GM21825 (cell line): ENCODE data around the gene ARHGAP4.

Source experiments
- ATAC-seq: cut with Tn5 transposase; IDR thresholded peaks from one replicate; pipeline ENCODE4 v1.9.1; 2021; ENCODE audit warnings: mild to moderate bottlenecking, moderate library complexity; ENCODE audit not compliant: unreplicated experiment

ARHGAP4 gene

DNA sequence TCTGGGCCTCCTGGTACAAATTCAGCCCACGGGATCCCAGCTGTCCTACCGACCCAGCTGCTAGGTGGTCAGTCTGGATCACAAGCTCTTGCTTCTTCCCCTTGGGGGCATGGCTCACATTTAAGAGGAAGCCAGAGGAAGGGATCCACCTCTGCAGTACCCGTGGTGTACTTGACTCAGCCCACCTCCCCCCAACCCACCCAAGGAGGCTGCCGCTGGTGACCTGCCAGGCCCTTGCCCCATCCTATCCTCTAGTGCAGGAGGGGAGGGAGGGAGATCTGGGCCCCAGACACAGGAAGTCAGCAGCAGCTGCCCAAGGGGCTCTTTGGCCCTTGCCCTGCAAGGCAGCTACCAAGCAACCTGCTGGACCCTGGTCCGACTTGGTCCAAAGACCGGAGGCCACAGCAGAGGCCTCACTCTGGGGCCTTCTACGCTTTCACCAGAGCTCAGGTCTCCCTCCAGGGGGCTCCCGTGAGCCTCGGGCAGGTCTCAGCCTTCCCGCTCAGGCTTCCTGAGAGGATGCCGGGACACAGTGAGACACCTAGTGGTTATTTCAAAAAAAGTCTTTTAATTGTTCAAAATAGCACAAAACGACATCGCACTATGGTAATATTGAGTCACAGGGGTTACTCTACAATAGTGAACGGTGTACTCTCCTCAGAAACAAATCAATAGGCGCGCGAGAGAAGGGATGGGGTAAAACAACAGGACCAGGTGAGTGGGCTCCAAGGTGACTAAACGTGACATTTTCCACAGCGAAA, 21.1 kb upstream of the ARHGAP4 start:
- ATAC-seq = peak; percentile 70

DNA sequence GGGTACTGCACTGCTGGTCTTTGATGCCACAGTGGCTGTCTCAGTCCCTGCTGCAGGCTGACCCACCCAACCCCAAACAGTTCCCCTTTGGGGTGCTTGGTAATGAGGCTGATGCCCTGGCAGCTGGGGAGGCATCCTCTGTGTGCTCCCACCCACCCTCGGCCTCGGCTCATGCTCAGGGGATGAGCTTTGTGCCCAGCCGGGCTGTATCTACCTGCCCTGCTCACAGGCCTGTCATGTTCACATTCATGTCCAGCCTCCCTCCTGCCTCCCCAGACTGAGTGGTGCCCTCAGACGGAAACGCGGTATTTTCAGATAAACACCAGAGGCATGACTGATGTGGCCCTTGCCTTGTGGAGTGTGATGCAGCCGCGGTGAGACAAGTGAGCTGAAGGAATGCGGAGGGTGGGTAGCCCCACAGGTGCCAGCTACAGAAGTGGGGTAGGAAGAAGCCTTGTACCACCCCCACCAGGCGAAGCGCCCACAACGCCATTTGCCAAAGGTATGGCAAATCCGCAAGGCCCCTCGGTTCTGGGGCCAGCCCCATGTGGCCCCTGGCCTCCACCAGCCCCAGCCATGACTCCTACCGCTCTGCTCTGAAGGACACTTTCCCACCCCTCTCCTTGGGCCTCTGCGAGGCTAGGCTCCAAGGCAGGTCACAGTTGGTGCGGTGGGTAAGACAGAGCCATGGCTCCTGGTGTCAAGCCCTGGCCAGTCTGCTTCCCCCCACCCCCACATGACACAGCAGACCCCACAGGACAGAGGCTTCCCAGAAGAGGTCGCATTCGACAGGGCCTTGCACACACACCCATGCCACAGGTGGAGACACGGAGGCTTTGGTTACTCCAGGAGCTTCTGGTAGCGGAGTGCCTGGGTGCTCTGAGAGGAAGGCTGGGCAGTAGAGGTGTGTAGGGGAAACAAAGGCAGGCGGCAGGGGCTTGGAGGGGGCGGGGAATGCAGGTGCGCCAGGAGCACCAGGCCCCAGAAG, 20.2 kb upstream of the ARHGAP4 start:
- no peak for ATAC-seq

DNA sequence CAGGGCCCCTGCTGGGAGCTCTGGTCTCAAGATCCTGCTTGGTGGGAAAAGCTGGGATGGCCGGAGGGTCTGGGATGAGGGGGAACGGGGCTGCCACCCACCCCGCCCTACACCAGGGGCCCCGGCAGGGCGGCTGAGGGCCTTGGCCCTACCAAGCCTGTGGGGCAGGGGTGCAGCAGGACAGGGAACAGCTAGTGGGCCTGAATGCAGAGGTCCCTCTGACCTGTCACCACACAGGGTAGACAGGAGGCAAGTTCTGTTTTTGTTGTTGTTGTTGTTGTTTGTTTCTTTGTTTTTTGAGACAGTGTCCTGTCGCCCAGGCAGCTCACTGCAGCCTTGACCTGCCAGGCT, 18.7 kb upstream of the ARHGAP4 start:
- no peak for ATAC-seq

DNA sequence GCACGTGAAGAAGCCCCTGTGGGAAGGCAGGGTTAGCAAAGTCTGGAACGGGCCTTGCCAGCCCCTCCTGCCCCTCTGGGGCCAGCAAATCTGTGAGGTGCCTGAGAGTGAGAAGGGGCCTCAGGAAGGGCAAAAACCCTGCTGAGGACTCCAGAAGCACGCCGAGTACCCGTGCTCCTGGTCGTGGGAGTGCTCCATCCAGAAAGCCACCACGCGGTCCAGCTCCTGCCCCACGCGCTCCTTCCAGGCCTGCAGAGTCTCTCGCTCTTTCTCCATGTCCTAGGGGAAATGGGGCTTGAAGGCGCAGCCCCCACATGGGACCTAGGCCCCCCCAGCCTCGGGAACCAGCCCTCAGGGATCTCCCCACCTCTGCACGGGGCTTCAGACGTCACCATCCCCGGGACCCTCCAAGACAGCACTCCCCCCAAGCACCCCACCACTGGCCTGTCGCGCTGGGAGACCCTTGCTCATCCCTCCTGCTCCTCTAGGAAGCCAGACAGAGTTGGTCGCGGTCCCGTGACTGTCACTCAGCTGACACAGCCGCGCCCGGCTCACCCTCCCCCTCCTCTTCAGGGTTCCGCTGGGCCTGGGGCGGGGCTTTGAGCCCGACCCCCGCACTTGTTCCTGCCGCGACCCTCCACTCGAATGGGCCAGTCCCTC, 18.2 kb upstream of the ARHGAP4 start, which contains the start of gene RENBP:
Gene RENBP (minus strand): TSS at position 504 of the 660 bp plus-strand sequence. CDS start 33 bp downstream, at position 471.
- ATAC-seq = no peak

DNA sequence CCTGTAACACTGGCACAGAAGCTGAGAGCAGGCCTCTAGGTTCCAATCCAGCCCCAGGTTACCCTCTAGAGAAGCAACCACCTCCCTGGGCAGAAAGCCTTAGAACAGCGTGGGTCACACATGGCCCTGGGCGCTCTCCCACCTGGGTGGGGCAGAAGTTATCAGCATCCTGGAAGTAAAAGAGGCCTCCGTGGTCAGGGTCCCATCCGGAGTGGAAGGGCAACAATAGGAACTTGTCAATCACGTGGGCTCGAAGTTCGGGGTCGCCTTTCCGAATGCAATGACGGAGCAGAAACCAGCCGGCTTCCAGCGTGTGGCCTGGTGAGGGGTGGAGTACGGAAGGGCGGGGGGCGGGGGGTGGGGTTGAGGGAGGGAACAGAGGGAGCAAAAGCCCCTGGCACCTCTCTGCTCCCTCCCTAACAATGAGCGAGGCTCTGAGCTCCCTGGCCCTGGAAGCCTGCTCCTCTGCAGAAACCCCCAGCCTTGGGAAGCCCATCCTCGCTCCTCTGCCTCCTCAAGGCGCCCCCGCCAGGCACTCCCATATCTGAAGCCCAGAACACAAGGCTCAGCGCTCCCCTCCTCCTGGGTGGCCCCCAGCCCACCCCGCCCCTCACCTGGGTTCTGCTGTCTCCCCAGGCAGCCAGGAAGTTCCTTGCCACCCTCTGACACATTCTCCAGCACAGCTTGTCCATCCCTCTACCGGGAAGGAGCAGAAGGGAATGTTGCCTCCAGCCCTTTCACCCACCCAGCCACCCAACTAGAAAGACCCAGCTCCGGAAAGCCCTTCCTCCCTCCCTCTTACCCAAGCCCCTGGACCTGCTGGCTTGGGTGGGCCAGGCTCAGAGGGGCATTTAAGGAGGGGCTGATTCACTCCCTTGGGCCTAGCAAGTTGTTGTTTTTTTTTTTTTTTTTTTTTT, 15.5 kb upstream of the ARHGAP4 start:
- no peak for ATAC-seq

DNA sequence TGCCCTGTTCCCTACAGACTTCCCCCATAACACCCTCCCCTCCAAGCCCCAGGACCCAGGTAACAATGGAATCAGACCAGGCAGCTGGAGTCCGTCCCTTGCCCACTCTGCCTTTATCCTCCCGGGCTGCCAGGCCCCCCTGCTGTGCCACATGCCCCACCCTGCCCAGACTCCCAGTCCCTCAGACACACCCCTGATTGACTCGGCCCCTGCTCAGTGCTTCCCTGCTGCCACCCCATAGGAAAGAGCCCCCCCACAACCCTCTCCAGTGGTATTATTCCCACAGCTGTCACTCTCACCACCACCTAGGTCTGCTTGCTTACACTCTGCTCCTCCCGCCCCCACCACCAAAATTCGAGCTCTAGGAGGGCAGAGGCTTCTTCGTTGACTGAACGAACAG, 13.5 kb upstream of the ARHGAP4 start:
- ATAC-seq = no peak

DNA sequence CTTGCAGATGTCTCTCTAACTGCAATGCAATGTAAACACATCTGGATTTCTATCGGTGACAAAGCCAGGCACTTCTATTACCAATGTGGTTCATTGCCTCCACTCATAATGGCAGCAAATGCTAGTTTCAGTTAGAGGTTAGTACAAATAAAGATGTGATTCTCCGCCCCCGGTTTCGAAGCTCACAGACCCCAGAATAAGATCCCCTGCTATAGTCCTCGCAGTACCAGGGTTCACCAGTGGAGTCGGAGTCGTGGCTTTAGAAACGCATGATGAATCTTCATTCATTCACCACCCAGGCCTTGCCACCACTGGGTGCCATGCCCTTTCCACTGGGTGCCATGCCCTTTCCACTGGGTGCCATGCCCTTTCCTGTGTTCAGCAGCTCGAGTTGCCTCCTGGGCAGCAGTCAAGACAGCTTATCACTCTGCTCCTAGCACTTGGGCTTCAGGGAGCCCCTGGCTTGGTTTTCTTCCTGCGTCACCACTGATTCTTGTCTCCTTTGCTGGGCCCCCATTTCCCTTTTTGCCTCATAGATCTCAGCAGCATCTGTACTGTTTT, 12.2 kb upstream of the ARHGAP4 start:
- ATAC-seq = no peak

DNA sequence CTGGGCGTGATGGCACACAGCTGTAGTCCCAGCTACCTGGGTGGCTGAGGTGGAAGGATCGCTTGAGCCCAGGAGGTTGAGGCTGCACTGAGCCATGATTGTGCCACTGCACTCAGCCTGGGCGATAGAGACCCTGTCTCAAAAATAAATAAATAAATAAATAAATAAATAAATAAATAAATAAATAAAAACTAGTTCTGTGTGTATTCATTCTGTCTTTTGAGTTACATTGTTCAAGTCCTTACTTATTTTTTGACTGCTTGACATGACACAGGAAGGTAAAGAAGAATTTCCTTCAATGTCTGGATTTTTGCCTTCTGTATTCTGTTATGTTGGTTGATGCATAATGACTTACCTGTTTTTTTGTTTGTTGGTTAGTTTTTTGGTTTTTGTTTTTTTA, 11.0 kb upstream of the ARHGAP4 start:
- no peak for ATAC-seq

DNA sequence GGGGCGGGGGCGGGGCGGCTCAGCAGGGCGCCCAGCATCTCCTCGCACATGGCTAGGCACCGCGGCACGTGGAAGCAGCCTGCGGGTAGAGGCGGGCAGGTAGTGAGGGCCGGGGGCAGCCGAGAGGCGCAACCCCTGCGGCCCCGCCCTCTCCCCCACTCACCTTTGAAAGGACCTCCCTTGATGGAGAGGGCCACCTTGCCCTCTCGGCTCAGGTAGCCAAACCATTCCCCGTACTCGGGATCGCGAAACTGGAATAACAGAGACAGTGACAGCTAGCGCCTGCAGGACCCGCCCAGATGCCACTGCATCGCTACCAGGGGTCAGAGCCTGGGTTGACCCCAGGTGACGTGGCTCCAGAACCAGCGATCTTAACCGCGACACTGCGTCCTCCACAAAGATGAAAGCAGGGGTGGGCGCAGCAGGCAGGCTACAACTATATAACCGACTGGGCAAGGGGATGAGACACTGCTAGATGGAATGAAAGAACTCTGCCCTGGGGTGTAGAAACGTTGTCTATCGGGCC, 9.3 kb upstream of the ARHGAP4 start:
- ATAC-seq = peak; percentile 8

DNA sequence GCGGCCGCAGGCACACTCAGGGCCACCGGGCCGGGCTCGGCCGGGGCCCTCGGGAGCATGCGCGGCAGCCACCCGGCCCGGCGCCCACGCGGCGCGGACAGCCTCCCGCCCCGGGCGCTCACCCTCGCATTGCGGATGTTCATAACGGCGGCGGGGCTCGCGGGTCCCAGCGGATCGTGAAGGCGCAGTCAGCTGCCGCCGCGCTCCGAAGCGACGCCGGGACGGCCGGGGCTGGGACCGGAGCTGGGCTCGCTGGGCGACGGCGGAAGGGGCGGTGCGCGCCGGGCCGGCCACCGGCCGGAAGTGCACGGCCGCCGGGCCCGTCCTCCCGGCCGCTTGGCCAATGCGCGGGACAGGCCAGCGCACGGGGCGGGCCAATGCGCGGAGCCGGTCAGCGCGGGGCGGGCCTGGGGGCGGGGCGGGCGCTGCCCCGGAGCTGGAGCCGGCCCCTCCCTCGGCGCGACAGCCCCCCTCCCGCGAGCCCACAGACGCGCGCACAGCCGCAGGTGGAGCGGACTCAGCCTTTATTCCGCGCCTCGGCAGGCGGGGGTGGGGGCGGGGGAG, 8.8 kb upstream of the ARHGAP4 start, which contains the start of gene NAA10:
Gene NAA10 (minus strand): TSS at position 276 of the 564 bp plus-strand sequence. CDS start 133 bp downstream, at position 143.
- peak; percentile 83 for ATAC-seq

DNA sequence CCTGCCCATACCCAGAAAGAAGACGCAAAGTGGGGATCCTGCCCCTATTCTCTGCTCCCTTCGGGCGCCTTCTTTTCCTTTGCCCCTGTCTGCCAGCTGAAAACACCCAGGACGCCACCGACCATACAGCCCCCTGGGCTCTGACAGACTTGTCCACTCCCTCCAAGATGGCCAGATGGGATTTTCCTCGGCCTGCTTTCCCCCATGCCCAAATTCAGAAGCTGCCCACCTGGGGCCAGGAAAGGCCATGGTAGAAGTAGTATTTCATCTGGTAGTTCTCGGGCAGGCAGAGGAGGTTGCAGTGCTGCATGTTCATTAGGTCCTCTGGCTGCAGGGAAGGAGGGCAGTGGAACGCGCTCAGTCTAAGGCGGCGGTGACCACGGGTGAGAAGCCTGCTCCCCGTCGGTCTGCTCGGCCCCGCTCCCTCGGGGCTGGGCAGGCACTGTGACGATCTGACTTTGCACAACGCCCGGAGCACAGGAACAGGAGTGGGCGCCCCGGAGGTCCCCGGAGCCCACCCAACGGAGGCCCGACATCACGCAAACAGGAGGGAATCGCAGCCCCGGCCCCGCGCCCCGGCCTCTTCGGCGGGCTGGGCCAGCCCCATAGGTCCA, 8.2 kb upstream of the ARHGAP4 start:
- ATAC-seq = no peak

DNA sequence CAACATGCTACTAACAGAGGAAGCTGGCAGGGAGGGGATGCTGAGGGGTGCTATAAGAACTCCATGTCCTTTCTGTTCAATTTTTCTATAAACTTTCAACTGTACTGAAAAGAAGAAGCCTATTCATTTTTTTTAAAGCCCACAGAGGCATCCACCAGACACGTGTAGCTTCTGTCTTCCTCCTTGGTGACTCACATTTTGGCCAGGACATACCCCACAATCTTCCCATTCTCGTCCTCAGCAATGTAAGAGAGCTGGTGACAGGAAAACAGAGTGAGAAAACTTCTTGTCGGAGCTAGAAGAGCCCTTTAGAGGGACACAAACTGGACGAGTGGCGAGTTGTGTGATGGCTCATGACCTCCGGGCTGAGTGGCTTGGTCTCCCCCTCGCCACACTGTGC, 7.7 kb upstream of the ARHGAP4 start:
- ATAC-seq = no peak

DNA sequence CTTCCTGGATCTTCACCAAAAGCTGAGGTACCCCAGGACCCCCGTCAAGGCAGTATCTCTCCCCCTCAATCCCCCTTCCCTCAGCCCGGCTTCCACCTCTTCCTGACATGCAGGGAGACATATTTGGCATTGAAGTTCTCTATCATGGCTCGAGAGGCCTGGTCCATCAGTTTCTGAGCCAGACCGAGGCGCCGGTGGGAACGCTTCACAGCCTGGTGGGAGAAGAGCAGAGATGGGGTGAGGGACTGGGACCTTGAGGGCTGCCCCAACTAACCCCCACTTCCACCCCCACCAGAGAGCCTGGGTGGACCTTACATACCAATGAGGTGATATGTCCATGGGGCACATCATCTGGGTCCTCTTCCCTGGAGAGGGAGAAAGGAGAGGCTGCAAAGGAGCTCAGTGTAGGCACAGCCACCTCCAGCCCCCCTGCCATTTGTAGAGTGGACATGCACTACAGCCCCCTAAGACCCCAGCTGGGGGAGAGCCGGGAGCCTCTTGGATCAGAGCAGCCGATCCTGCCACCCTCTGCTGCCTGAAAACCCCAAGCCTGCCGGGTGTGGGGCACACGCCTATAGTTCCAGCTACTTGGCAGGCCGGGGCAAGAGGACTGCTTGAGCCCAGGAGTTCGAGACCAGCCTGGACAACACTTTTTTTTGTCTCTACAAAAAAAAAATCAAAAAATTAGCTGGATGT, 6.3 kb upstream of the ARHGAP4 start:
- no peak for ATAC-seq

DNA sequence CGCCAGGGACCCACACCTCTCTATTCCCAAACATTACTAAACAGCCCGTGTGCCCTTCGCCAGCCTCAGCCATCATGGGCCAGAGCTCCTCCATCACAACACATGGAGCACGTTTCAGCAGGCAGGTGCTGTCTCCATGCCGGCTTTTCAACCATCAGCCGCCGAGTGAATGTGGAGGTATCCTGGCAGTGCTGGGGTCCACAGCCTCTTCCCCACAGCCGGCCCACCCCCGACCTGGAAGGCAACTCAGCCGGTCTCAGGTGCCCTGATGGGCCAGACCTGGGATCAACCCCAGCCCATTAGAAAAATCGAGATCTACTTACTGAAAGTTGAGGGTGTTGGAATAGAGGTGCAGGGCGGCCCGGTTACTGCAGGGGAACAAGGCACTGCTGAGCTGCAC, 5.7 kb upstream of the ARHGAP4 start:
- no peak for ATAC-seq

DNA sequence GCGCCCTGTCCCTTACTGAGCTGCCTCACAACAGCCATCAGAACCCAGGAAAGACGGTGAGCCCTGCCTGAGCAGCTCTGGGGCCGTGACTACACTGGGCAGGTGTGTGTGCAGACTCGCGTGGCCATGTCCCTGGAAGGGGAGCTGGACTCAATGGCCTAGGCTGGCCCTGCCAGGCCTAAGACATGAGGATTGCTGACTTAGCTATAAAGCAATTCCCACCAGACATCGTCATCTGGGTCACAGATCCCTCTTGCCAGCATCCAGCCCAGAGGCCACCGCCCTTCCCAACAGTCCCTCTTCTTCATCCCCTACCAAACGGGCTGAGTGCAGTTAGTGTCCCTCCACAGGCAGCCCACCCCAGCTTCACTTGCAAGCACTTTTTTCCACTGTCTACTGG, 5.1 kb upstream of the ARHGAP4 start:
- ATAC-seq = no peak

DNA sequence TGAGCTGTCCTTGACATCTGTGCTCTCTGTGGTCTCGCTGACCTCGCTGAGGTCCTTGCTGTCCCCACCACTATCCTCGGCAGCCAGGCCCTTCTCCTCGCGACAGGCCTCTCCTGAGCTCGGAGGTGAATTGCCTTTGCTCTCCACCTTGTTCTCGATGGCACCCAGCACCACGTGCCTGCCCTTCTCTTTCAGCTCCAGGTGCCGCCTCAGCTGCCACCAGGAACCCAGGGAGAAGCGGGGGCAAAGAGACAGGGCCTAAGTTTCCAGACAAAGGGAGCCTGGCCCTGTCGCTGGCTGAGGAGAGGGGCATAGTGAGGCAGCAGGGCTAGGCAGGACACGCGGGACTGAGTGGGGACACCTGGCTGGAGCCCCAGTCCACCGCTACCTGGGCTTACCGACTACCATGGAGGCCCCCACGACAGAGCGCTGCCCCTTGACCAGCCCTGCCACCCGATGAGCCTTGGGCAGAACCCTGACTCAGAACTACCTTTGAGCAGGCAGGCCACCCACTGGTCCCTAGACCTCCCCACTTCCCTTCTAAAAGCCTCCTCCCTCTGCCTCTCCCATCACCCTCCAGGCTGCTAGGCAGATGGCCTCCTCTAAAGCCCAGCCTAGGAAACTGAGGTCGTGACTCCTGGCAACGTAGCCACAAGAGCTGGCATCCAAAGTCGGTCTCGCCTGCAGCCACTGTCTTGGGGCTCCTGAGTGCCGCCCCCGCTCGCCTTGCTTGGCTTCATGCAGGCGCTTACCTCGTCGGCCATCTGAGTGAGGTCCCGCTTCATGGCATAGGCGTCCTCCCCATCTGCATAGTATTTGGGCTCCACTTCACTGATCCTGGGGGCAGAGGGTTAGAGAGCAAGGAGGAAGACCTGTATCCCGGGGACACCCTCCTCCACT, 4.2 kb upstream of the ARHGAP4 start:
- ATAC-seq = no peak

DNA sequence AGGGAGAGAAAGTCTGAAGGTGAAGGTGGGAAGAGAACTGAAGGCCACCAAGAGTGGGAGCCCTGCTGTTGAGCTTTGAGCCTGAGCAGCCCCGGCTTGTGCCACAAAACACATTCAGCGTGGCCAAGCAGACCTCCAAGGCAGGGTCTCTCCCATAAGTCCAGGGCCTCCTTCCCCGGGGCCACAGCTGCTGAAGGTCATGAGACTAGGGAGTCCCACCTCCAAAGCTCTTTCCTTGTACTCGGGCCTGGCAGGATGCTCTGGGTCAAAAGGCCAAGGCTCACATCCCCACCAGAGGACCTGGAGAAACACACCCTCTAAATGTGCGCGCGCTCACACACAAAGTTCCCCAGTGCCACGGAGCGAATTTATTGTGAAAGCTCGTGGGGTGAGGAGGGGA, 3.5 kb upstream of the ARHGAP4 start:
- no peak for ATAC-seq
